ENCODE results near the gene EPHX1.

The EPHX1 gene

DNA sequence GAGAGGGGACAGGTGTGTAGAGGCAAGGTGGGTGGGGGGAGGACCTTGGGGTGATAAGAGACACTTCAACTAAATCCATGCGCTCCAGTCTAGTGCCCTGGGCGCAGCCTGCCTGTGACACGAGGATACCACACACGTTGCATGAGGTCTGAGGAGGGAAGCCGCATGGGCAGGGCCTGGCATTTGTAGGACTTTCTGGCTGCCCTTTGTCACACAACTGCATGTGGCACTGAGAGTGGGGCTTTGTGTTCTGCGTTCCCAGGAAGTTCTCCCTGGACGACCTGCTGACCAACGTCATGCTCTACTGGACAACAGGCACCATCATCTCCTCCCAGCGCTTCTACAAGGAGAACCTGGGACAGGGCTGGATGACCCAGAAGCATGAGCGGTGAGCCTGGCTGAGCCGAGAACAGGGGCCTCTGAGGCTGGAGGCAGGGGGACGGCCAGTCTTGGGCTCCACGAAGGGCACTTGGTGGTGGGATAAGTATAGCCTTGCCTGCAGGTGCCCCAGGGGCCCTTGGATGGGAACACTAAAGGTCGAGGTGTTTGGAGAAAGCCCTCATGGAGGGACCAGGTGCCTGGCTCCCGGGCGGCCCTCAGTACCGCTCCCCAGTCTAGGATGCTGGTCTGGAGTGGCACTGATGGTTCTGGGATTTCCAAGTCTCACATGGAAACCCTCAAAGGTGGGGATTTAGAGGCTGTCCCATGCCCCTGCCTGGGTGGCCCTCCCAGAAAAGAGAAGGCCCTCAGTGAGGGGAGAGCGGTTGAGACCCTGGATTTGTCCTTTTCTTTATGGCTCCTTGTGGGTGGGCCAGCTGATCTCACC is 34.5 kb downstream of the EPHX1 start:
- DNase-seq = no peak

DNA sequence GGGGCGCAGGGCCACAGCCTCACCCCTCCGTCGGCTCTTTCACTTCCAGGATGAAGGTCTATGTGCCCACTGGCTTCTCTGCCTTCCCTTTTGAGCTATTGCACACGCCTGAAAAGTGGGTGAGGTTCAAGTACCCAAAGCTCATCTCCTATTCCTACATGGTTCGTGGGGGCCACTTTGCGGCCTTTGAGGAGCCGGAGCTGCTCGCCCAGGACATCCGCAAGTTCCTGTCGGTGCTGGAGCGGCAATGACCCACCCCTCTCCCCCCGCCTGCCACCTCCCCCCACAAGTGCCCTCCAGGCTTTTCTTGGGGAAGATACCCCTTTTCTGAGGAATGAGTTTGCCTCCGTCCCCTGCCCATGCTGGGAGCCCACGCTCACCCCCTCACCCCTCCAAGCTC is 35.2 kb downstream of the EPHX1 start:
- DNase-seq = no peak

DNA sequence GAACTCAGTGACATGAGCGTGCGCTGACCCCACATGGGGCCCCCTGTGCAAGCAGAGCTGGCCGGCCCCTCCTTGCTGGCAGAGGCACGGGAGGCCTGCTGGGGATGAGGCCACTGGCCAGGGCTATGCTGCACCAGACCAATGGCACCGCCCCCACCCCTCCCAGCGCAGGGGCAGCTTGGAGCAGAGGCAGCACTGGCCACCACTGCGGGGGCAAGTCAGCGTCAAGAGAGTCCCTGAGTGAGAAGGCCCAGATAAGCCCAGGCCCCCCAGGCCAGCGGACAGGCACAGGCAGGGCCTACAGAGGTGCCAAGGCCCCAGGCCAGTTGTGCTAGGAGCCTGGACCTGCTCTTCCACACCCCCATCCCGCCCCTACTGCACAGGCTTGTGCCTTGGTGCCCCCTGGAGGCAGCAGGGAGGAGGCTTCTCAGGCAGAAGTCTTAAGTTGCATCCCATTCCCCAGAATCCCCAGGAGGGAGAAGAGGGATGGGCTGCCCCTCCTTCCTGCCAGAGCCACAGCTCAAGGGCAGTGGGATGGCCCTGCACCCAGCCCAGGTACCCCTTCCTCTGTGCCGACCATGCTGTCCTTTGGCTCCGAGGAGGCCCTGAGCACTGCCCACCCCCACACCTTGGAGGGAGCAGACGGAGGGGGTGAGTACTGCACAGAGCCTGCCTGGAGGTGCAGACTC is 35.8 kb downstream of the EPHX1 start:
- no peak for DNase-seq

DNA sequence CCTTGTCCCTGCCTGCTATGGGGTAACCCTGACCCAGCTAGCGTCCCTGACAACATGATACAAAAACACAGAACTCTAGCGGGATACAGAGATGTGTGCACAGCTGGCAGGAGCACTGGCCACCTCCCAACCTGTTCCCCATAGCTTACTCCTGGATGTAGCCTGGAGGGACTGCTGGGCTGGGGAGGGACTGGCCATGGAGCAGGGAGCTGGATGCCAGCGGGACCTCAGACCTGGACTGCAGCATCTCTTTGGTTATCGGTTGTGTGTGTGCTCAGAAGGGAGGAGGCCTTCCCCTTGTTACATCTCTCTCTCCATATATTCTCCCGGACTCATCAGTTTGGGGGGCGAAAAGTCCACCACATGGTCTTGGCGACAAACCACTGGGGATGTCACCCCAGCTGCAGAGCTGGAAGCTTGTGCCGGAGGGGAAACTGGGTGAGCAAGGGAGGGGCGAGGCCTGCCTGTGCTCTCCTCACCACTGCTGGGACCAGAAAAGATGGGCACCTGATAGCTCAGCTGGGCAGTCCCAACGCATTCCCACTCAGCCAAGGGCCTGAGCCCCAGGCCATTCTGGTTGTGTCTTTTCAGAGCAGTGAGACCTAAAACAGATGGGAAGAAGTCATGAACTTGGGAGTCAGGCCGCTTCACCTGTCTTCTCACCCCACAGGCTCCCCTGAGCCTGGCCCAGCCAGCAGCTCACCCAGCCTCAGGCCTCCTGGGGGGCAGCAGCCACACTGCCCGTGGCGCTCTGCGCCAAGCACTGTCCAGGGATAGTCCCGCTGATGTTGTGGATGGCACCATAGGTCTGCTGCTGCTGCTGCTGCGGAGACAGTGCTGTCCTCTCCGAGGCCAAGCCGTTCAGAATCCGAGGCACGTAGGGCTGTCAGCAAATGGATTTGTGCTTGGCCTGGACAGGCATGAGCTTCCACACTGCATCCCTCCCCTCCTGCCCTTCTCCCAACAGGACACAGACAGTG is 36.7 kb downstream of the EPHX1 start:
- no peak for DNase-seq

GRCh38 chr1:225847610-225848009 is 37.7 kb downstream of the EPHX1 start:
- no peak for DNase-seq

- DNase-seq = no peak
Observed at GRCh38 chr1:225848030-225848955, 38.4 kb downstream of the EPHX1 start.

- DNase-seq = no peak
Observed at GRCh38 chr1:225849925-225850324, 40.0 kb downstream of the EPHX1 start.

DNA sequence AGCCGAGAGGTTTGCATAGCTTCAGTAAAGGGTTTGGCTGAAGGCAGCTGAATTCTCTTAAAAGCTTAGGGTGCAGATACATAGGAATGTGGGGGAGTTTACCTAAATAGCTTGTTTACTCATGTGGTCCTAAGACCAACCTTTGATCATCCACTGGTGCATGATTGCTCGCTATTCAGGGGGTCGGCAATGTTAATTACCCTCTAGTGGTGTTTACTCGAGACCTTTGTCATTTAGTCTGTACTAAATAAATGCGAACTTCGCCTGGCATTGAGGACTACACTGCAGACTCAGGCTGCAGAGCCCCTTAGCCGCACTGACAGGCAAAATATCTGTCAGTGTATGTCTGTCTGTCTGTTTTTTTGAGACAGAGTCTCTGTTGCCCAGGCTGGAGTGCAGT is 40.4 kb downstream of the EPHX1 start:
- no peak for DNase-seq

- no peak for DNase-seq
Observed at GRCh38 chr1:225851805-225852204, 41.9 kb downstream of the EPHX1 start.

DNA sequence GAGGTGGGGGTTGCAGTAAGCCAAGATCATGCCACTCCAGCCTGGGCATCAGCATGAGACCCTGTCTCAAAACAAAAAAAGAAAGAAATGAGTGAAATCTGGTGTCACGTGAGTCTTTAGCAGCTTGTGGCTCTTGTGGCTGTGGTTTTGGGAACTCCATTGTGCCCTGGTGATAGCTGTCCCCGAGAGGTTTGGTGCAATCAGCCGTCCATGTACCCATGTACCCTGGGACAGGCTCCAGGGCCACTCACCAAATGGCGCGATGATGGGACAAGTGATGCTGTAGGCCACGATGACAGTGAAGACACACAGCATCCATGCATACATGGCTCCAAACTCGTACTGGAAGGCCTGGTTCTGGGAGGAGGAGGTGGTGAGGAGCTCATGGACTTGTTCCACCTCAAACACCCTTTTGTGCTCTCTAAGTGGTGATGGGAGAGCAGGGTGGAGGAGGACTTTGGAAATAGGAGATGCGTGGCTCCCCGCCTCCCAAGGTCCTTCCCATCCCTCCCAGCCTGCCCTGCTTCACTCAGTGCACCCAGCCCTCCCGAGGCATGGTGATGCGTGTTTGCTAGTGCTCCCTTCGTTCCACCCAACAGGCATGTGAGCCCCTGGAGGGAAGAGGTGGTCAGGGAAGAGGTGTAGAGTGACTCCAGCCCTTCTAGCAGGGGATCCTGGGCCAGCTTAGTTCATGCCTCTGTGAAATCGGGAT is 42.6 kb downstream of the EPHX1 start:
- no peak for DNase-seq

- no peak for DNase-seq
Observed at GRCh38 chr1:225853441-225853840, 43.5 kb downstream of the EPHX1 start.

DNA sequence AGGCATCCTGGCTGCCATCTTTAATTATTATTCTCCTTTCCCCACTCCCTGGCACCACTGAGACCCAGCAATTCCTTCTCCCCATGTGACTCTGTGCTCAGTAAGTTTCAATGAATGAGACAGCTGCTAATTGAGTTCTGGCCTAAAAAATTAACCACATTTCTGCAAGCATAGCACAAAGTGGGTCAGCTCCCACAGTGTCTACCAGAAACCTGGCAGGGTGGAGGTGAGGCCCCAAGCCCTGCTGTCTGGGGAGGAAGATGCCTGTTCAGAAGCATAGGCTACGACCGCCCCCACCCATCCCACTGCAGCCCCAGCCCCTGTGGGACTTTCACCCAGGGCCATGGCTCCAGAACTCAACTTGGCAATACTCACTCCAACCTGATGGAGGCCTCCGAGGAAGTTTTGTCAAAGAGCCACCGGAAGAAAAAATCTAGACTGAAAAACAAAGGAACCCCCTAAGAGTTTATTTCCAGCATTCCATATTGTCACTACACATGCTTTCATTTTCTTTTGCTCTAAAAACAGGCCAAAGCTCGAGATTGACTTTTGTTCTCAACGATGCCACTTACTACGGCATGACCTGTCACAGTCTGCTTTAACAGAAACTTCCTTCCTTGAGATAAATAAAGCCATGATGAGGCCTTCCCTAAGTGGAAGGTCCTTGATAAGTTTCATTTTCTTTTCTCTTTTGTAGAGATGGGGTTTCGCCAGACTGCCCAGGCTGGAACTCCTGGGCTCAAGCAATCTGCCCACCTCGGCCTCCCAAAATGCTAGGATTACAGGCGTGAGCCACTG is 45.8 kb downstream of the EPHX1 start:
- DNase-seq = no peak

DNA sequence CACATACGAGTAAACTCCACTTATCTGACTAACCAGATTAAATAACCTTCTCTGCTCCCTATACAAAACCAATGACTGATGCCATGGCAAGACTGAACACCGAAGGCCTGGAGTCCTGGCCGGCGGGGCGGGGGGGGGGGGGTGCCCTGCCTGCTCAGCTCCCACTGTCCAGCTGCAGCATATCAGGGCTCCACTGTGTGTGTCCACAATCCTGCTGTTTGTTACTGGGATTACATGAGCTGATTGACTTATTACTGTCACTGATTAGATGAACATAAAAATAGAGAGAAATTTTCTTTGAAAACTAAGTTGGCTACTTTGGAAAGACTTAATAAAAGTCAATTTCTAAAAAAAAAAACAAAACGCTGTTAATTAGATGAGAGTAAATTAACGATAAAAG is 47.3 kb downstream of the EPHX1 start:
- DNase-seq = no peak

GRCh38 chr1:225859151-225859550 is 49.2 kb downstream of the EPHX1 start:
- DNase-seq = no peak

DNA sequence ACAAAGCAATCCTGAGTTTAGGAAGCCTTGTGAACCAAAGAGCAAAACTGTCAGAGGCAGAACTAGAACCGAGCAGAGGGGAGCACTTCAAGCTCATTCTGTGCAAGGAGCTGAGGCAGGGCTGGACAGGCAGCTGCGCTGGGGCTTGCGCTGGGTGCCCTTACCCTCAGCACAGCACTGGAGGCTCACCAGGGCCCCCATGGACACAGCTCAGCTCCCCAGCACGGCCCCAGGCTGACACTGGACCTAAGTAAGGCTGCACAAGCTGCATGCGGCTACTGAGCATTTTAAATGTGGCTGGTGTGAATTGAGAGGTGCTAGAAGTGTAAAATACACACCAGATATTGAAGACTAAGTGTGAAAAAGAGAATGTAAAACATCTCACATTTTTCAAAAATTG is 50.2 kb downstream of the EPHX1 start:
- no peak for DNase-seq

DNA sequence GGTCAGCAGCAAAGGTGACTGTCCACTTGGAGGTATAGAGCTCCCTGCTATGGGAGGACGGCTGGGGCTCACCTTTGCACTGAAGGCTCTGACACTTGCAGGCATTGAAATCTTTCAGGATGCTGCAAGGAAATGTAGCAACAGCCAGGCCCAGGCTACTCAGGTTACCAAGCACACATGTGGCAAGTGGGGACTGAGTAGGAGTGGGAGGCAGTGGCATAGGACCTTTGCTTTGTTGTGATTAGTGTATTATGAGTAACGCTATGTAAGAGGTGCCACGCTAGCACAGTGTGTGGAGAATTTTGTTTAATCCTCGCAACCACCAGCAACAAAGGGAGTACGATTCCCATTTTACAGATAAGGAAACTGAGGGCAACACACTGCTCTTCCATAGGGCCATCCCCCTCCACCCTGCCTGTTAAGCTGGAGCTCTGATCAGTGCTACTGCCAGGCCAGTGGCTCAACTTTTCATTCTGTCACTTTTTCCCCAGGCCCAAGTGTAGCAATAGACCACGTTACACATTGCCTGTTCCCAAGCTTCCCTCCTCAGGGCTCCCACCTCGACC is 51.0 kb downstream of the EPHX1 start:
- DNase-seq = no peak

DNA sequence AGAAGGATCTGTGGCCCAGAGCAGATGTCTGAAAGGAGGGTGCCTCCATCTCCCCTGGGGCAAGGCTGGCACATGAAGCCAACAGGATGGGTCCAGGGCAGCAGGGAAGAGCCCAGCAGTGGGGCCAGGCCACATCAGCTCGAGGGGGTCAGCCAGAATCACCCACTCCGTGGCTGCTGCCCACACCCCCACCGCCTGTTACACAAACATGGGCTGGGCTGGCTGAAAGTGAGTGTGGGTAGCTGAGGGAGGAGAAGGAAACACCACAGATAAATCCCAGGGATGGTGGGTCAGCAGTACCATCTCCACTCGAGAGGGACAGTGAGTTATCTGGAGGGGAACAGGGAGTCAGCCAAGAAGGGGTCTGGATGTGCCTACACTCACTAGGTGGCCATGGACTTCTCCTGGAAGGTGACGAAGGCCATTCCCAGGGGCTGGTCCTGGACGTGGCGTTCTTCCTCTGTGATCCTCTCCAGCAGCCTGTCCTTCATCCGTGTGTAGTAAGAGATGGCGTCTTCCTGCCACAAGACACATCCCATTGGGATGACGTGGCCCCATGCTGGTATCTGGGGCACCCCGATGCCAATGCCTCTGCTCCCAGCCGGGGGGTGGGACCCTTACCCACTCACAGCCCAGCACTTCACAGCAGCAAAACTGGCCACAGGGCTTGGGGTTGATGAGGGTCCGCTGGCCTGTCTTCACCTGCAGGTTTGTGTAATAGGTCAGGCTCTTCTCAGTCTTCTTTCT is 52.1 kb downstream of the EPHX1 start:
- DNase-seq = no peak

GRCh38 chr1:225862581-225862950 is 52.6 kb downstream of the EPHX1 start:
- no peak for DNase-seq

GRCh38 chr1:225863167-225863566 is 53.2 kb downstream of the EPHX1 start:
- DNase-seq = no peak

DNA sequence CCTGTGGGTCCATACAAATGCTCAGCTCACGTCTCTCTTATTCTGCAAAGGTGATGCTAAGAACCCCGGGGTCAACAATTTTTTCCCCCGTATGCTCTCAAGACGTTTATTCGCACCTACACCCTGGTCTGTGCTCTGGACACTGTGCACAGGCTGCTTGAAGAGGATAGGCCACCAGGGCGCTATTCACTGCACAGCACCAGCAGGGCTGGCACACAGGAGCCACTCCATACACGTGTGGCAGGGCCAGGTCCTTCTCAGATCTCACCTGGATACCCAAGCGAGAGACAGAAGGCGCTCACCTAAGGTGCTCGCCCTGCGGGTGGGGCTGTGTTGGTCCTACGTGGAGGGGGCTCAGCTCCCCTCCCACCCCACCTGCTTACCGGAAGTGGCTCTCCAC is 55.6 kb downstream of the EPHX1 start:
- DNase-seq = no peak
